Adrenal gland (tissue), 12 donors: ENCODE measurements around the gene HDAC4. TPM values are rescaled to one million over a fixed set of nuclear protein-coding genes. Genes with fewer than 3 reads are reported as not detected.

Experiments
- DNase-seq, 7 donors: peaks; one replicate each; pipeline ENCODE4 v3.0.0-alpha.2; 2019 to 2020
- H3K27ac ChIP-seq, 5 donors: fragments of 200-600 bp; sonication (generic) in 4 of 5; 1 replicate in 3 of 5; 2 replicates in 2 of 5; pipeline versions ENCODE4 v1.5.1 to v1.8.0; 2016 to 2020; ENCODE audit warnings: mild to moderate bottlenecking in 1 of 5
- H3K27me3 ChIP-seq: fragments of 200-600 bp; 2 replicates; pipeline ENCODE4 v1.8.0; 2021
- H3K36me3 ChIP-seq, 2 donors: fragments of 200-600 bp; replicated peaks in 1 of 2; 1 replicate in 1 of 2; 2 replicates in 1 of 2; pipeline versions ENCODE4 v1.5.1 to v1.8.0; 2018 to 2022
- H3K4me1 ChIP-seq, 2 donors: fragments of 200-600 bp; replicated peaks in 1 of 2; 1 replicate in 1 of 2; 2 replicates in 1 of 2; pipeline versions ENCODE4 v1.5.1 to v1.8.0; 2018 to 2021
- H3K4me3 ChIP-seq, 4 donors: fragments of 200-600 bp; sonication (generic) in 3 of 4; one replicate each; pipeline ENCODE4 v1.5.1; 2016 to 2018
- H3K9me3 ChIP-seq, 3 donors: fragments of 200-600 bp; sonication (generic) in 1 of 3; replicated peaks in 1 of 3; 1 replicate in 2 of 3; 2 replicates in 1 of 3; pipeline versions ENCODE4 v1.5.1 to v1.8.0; 2016 to 2021
- CTCF ChIP-seq, 6 experiments: fragments of 450-650 bp in 4 of 6; fragments of 200-600 bp in 2 of 6; sonication (generic) in 1 of 6; IDR thresholded peaks; 1 replicate in 5 of 6; 2 replicates in 1 of 6; pipeline versions ENCODE4 v1.5.1 to v1.8.0; 2016 to 2021; ENCODE audit warnings: antibody characterized with exemption in 6 of 6, mild to moderate bottlenecking in 2 of 6, moderate library complexity in 1 of 6
- POLR2A ChIP-seq, 2 donors: fragments of 450-650 bp; IDR thresholded peaks; one replicate each; pipeline ENCODE4 v1.6.1; 2017; ENCODE audit warnings: antibody characterized with exemption in 2 of 2, mild to moderate bottlenecking in 2 of 2, moderate library complexity in 1 of 2
- WGBS, 4 donors: extraction: QIAGEN DNeasy Blood & Tissue Kit in 2 of 4; methylation state at CpG; one replicate each; pipeline versions ENCODE4 v1.1.5 to v1.1.7; 2013 to 2017; 5-methylcytosine and 5-hydroxymethylcytosine counted together
- intact Hi-C, 2 donors: fragments of 100-400 bp; cut with DNase I; formaldehyde crosslinking; loops; one replicate each; pipeline versions ENCODE4 v1.14.1 to v1.15.0; 2022 to 2023
- polyA plus RNA-seq, 3 donors: library from polyadenylated mRNA; stranded (reverse); fragments of 200-250 nt in 2 of 3; fragments of 350-450 nt in 1 of 3; fragmentation: Illumina TruSeq in 1 of 3; extraction: RNeasy Lipid Tissue Mini Kit (QIAGEN cat#74804) in 1 of 3; gene quantifications; one replicate each; pipeline ENCODE4 v1.2.3, GENCODE V29; 2013 to 2014
- total RNA-seq, 9 donors: library from RNA; depleted of rRNA in 4 of 9; stranded (reverse); fragments of >200 nt in 4 of 9; fragments of 120-200 nt in 1 of 9; fragmentation: NEBNext Ultra II Directional in 1 of 9; extraction: Animal tissue kit (Norgen Biotek cat#: 25700) in 1 of 9; gene quantifications; one replicate each; pipeline versions ENCODE4 v1.1.0 to v1.2.4, GENCODE V29; 2013 to 2023
- donor health status: healthy with polysubstance abuse.
- donor health status: Bipolar disorder and iron deficiency.
- donor health status: DM: yes; HTN: yes; CAD: no.
- donor health status: DM: no; HTN: no; CAD: no.
- donor health status: DM: no; HTN: no; CAD: no.
- donor health status: DM: yes; HTN: yes; CAD: no.

HDAC4 gene
- total and polyA plus RNA-seq, 12 donors, result 8.3 to 88.9 (median 28.7) TPM

- H3K9me3 ChIP-seq, result no peaks in the 10 kb centered on the region
- no peaks in the 10 kb centered on the region for H3K4me1 ChIP-seq
- no peak overlapping the region for H3K4me3 ChIP-seq
- H3K27ac ChIP-seq, result no peak overlapping the region
- TF ChIP-seq CTCF (IDR thresholded peaks at IDR 0.05) (no peak), POLR2A (IDR thresholded peaks at IDR 0.05) (no peak)
- H3K36me3 ChIP-seq, result peaks cover 0 to 38% of the 10 kb centered on the region in 2 donors
- no peaks in the 10 kb centered on the region for H3K27me3 ChIP-seq
- DNase-seq, result no peak
- WGBS, 4 donors, result 85 to 92% (median 88%) methylated on average over 8 to 10 of the region's 10 CpGs
- intact Hi-C loops, result no loop called here
Measured at GRCh38 chr2:239131521-239131920, 269.3 kb downstream of the HDAC4 start.

- TF ChIP-seq POLR2A (IDR thresholded peaks at IDR 0.05) (no peak), CTCF (IDR thresholded peaks at IDR 0.05) (no peak)
- peaks cover 0 to 44% of the 10 kb centered on the region in 2 donors for H3K36me3 ChIP-seq
- no peak overlapping the region for H3K27ac ChIP-seq
- intact Hi-C loops, result no loop called here
- H3K4me3 ChIP-seq, result no peak overlapping the region
- H3K27me3 ChIP-seq, result no peaks in the 10 kb centered on the region
- H3K9me3 ChIP-seq, result no peaks in the 10 kb centered on the region
- H3K4me1 ChIP-seq, result no peaks in the 10 kb centered on the region
- DNase-seq, result no peak
- 92 to 97% (median 97%) methylated on average over 16 of the region's 16 CpGs for WGBS, 4 donors
Measured at GRCh38 chr2:239130786-239131325, 270.0 kb downstream of the HDAC4 start.

GRCh38 chr2:239130041-239130440 is 270.8 kb downstream of the HDAC4 start:
- no peak for TF ChIP-seq POLR2A (IDR thresholded peaks at IDR 0.05)
- H3K27me3 ChIP-seq, result no peaks in the 10 kb centered on the region
- H3K9me3 ChIP-seq, result no peaks in the 10 kb centered on the region
- no peak for DNase-seq
- peaks cover 0 to 53% of the 10 kb centered on the region in 2 donors for H3K36me3 ChIP-seq
- intact Hi-C loops, result no loop called here
- 90 to 96% (median 93%) methylated on average over 8 to 9 of the region's 9 CpGs for WGBS, 4 donors
- H3K4me3 ChIP-seq, result no peak overlapping the region
- no peaks in the 10 kb centered on the region for H3K4me1 ChIP-seq
- H3K27ac ChIP-seq, result no peak overlapping the region

GRCh38 chr2:239129147-239129920 is 271.5 kb downstream of the HDAC4 start:
- 69 to 90% (median 78%) methylated on average over 3 to 8 of the region's 8 CpGs for WGBS, 4 donors
- TF ChIP-seq POLR2A (IDR thresholded peaks at IDR 0.05) (no peak), CTCF (IDR thresholded peaks at IDR 0.05) (no peak)
- intact Hi-C loops, result no loop called here
- no peak overlapping the region for H3K4me3 ChIP-seq
- no peaks in the 10 kb centered on the region for H3K27me3 ChIP-seq
- H3K9me3 ChIP-seq, result no peaks in the 10 kb centered on the region
- no peaks in the 10 kb centered on the region for H3K4me1 ChIP-seq
- H3K27ac ChIP-seq, result no peak overlapping the region
- no peak for DNase-seq
- H3K36me3 ChIP-seq, result peaks cover 0 to 54% of the 10 kb centered on the region in 2 donors
